Endothelial cell of umbilical vein (primary cell): ENCODE results near the gene SLC7A10. TPM values are rescaled to one million over a fixed set of nuclear protein-coding genes. Genes with fewer than 3 reads are reported as not detected.

ENCODE experiments used
- BruUV-seq: library from RNA; stranded (reverse); fragments of 400-500 nt; replicated peaks from 2 replicates; lab custom pipeline; 2021; lab: Mats Ljungman, UMichigan
- CTCF ChIA-PET: fragments of 300-600, 350-600 bp; sonication (Branson Sonifier 250); formaldehyde crosslinking; loops from one replicate; lab custom pipeline; 2021; ENCODE audit warnings: antibody characterized with exemption, inconsistent platforms; lab: Charles Lee
- POLR2A ChIA-PET: fragments of 300-600, 350-600 bp; sonication (Branson Sonifier 250); formaldehyde crosslinking; loops from one replicate; lab custom pipeline; 2021; ENCODE audit warnings: antibody characterized with exemption, inconsistent platforms; lab: Charles Lee
- DNase-seq: peaks from one replicate; pipeline ENCODE4 v3.0.0-alpha.2; 2011; ENCODE audit warnings: low read depth, low spot score
- FAIRE-seq: peaks from 2 replicates; lab custom pipeline; 2011; peaks lifted over from hg19 to GRCh38; lab: Jason Lieb, UNC
- H2AFZ ChIP-seq: 2 replicates; pipeline ENCODE4 v1.6.0; 2012; ENCODE audit warnings: low read depth, low read length, control low read depth, inconsistent platforms
- H3K27ac ChIP-seq: 2 replicates; pipeline ENCODE4 v1.5.1; 2011; ENCODE audit warnings: low read depth, mild to moderate bottlenecking, control low read depth, low read length, moderate library complexity; ENCODE audit not compliant: insufficient read depth
- H3K27me3 ChIP-seq, 2 experiments: 2 replicates each; pipeline versions ENCODE4 v1.6.0 to v1.6.1; 2011; ENCODE audit warnings: low read length in 2 of 2, mixed read lengths in 1 of 2; ENCODE audit not compliant: control insufficient read depth in 2 of 2, insufficient read depth in 2 of 2
- H3K36me3 ChIP-seq, 2 experiments: 2 replicates in 1 of 2; 3 replicates in 1 of 2; pipeline ENCODE4 v1.5.1; 2011; ENCODE audit warnings: low read length in 2 of 2, mild to moderate bottlenecking in 1 of 2, moderate library complexity in 1 of 2; ENCODE audit not compliant: control insufficient read depth in 2 of 2, insufficient read depth in 2 of 2; ENCODE audit errors: extremely low read depth in 1 of 2
- H3K4me1 ChIP-seq: 3 replicates; pipeline ENCODE4 v1.5.1; 2011; ENCODE audit warnings: mild to moderate bottlenecking, low read length; ENCODE audit not compliant: control insufficient read depth, insufficient read depth; ENCODE audit errors: extremely low read depth
- H3K4me2 ChIP-seq: 2 replicates; pipeline ENCODE4 v1.6.1; 2011; ENCODE audit warnings: low read length, control low read depth, mixed read lengths; ENCODE audit not compliant: insufficient read depth
- H3K4me3 ChIP-seq, 3 experiments: fragments of 200-600 bp in 1 of 3; sonication (generic), shearing (Covaris generic) in 1 of 3; replicated peaks in 1 of 3; 2 replicates each; pipeline ENCODE4 v1.5.1; 2011 to 2016; ENCODE audit warnings: control low read depth in 3 of 3, low read length in 3 of 3, mild to moderate bottlenecking in 2 of 3, inconsistent platforms in 1 of 3, low read depth in 1 of 3, moderate library complexity in 1 of 3; ENCODE audit not compliant: insufficient read depth in 1 of 3
- H3K79me2 ChIP-seq: 2 replicates; pipeline ENCODE4 v1.6.0; 2012; ENCODE audit warnings: low read length, inconsistent platforms; ENCODE audit not compliant: control insufficient read depth, insufficient read depth
- H3K9ac ChIP-seq: replicated peaks from 2 replicates; pipeline ENCODE3; 2011; ENCODE audit warnings: low read length, control low read depth; ENCODE audit not compliant: insufficient read depth; ENCODE audit errors: extremely low read depth
- H3K9me1 ChIP-seq: replicated peaks from 3 replicates; pipeline ENCODE4 v1.6.0; 2011; ENCODE audit warnings: mild to moderate bottlenecking, low read length; ENCODE audit not compliant: control insufficient read depth, insufficient read depth; ENCODE audit errors: extremely low read depth
- H3K9me3 ChIP-seq: replicated peaks from 2 replicates; pipeline ENCODE4 v1.5.1; 2012; ENCODE audit warnings: low read length, inconsistent platforms; ENCODE audit not compliant: control insufficient read depth, insufficient read depth
- H4K20me1 ChIP-seq: replicated peaks from 2 replicates; pipeline ENCODE3; 2011; ENCODE audit warnings: mild to moderate bottlenecking, low read length; ENCODE audit not compliant: control insufficient read depth, insufficient read depth; ENCODE audit errors: extremely low read depth
- CTCF ChIP-seq, 2 donors: IDR thresholded peaks; 1 replicate in 1 of 2; 2 replicates in 1 of 2; pipeline ENCODE4 v1.5.1; 2011; ENCODE audit warnings: low read length in 2 of 2, mild to moderate bottlenecking in 2 of 2, moderate library complexity in 2 of 2, control low read depth in 1 of 2, inconsistent platforms in 1 of 2, low read depth in 1 of 2; ENCODE audit not compliant: insufficient read depth in 1 of 2; ENCODE audit errors: extremely low read depth in 1 of 2
- EZH2 ChIP-seq: IDR thresholded peaks from 2 replicates; pipeline ENCODE4 v1.6.1; 2012; ENCODE audit warnings: borderline replicate concordance, low read depth, mild to moderate bottlenecking, moderate library complexity, low read length, inconsistent platforms; ENCODE audit not compliant: severe bottlenecking
- FOS ChIP-seq: IDR thresholded peaks from 2 replicates; pipeline ENCODE4 v1.6.1; 2011; ENCODE audit warnings: mild to moderate bottlenecking, low read length, moderate library complexity, borderline replicate concordance; ENCODE audit not compliant: insufficient read depth
- GATA2 ChIP-seq: IDR thresholded peaks from 2 replicates; pipeline ENCODE4 v1.7.0; 2011; ENCODE audit warnings: low read depth, mild to moderate bottlenecking, moderate library complexity, mixed read lengths, low read length; ENCODE audit not compliant: insufficient read length, insufficient read depth
- JUN ChIP-seq: IDR thresholded peaks from 2 replicates; pipeline ENCODE4 v1.6.1; 2011; ENCODE audit warnings: borderline replicate concordance, low read depth; ENCODE audit not compliant: insufficient read length, insufficient read depth
- MAX ChIP-seq: IDR thresholded peaks from 2 replicates; pipeline ENCODE4 v1.6.1; 2011; ENCODE audit not compliant: insufficient read depth, insufficient read length
- MYC ChIP-seq: IDR thresholded peaks from one replicate; pipeline ENCODE4 v1.6.1; 2011; ENCODE audit warnings: mild to moderate bottlenecking, low read depth, low read length
- POLR2A ChIP-seq: IDR thresholded peaks from 2 replicates; pipeline ENCODE4 v1.6.1; 2012; ENCODE audit warnings: low read depth, mild to moderate bottlenecking, control low read depth, low read length
- POLR2AphosphoS5 ChIP-seq: IDR thresholded peaks from 2 replicates; pipeline ENCODE4 v1.6.1; 2012; ENCODE audit warnings: low read depth, mild to moderate bottlenecking, control low read depth, low read length, moderate library complexity; ENCODE audit not compliant: insufficient read depth
- dilution Hi-C: fragments of 300-500 bp; cut with MboI; formaldehyde crosslinking; loops from one replicate; pipeline ENCODE4 v1.15.0; 2019; ENCODE audit warnings: low sequenced_read_pairs; ENCODE audit not compliant: extremely low pct_ligation_motif_present
- intact Hi-C: fragments of 100-400 bp; cut with micrococcal nuclease; formaldehyde crosslinking; loops from one replicate; pipeline ENCODE4 v1.10.0; 2022
- polyA plus RNA-seq, 4 experiments: library from polyadenylated mRNA; depleted of rRNA in 3 of 4; stranded (reverse) in 3 of 4; unstranded in 1 of 4; fragments of >200 nt; gene quantifications; 2 replicates each; pipeline versions ENCODE4 v1.2.1 to v1.2.3, GENCODE V29; 2011 to 2012; ENCODE audit warnings: missing spikeins in 1 of 4
- total RNA-seq: library from RNA; stranded (reverse); gene quantifications from 2 replicates; pipeline ENCODE4 v1.2.3, GENCODE V29; 2021

SLC7A10 gene
- total and polyA plus RNA-seq, 2 donors (not counting 3 experiments of a cell fraction or from before 2014, with no cell fraction given): not detected

- Histone ChIP-seq H3K27ac (no peak overlapping the region), H3K79me2 (no peaks in the 10 kb centered on the region), H3K9ac (no peak overlapping the region), H3K9me3 (no peaks in the 10 kb centered on the region), H3K4me2 (no peak overlapping the region), H3K4me3 (no peak overlapping the region), H3K27me3 (no peaks in the 10 kb centered on the region), H4K20me1 (no peaks in the 10 kb centered on the region), H3K4me1 (no peaks in the 10 kb centered on the region), H3K9me1 (no peaks in the 10 kb centered on the region), H2AFZ (no peak overlapping the region), H3K36me3 (no peaks in the 10 kb centered on the region)
- ChIA-PET POLR2A (no interaction called here), CTCF (interaction anchor here (1.6 to 2.4 kb wide), 2 partner anchors 13 to 21 kb away, joined by 4 to 8 read pairs; no protein-coding TSS in a partner anchor)
- BruUV-seq: no TSS peak
- TF ChIP-seq FOS: no peak
- no peak for TF ChIP-seq EZH2
- no peak for TF ChIP-seq POLR2AphosphoS5
- no peak for TF ChIP-seq POLR2A
- no peak for TF ChIP-seq GATA2
- TF ChIP-seq JUN: no peak
- TF ChIP-seq MYC: no peak
- no peak for TF ChIP-seq CTCF (IDR thresholded peaks at IDR 0.05; ENCODE audit: extremely low read depth in 1 of 2, insufficient read depth in 1 of 2, low read depth in 1 of 2, low read length in 2 of 2)
- no peak for TF ChIP-seq MAX
- FAIRE-seq (no peak), DNase-seq (no peak)
- dilution Hi-C loops: no loop called here
- intact Hi-C loops: no loop called here
Measured at GRCh38 chr19:33163481-33163880, 62.2 kb downstream of the SLC7A10 start.
